UCSD-AML1 (cell line): ENCODE data around the gene TTC17.

Source experiments
- DNase-seq: peaks from one replicate; lab custom pipeline; 2025; ENCODE audit not compliant: unreplicated experiment; lab: John Stamatoyannopoulos, UW

Gene TTC17

DNA sequence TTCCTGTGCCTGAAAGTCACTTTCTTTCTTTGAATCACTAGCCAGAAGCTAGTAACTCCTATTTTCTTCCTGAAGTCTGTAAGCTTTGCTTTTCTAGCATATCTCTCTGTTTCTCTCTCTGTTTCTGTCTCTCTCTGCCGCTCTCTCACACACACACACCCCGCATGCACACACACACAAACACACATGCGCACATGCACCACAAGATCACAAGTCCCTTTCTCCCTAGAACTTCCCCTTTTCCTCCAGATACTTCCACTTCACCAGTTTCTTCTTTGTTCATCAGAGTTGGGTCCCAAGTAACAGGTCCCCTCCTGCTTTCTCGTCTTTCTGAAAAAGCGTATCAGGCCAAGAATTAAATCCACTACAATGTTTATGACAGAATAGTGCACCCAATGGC lies 173.3 kb downstream of the TTC17 start:
- no peak for DNase-seq

- DNase-seq = no peak
Measured at GRCh38 chr11:43537833-43538615, 179.3 kb downstream of the TTC17 start.

DNA sequence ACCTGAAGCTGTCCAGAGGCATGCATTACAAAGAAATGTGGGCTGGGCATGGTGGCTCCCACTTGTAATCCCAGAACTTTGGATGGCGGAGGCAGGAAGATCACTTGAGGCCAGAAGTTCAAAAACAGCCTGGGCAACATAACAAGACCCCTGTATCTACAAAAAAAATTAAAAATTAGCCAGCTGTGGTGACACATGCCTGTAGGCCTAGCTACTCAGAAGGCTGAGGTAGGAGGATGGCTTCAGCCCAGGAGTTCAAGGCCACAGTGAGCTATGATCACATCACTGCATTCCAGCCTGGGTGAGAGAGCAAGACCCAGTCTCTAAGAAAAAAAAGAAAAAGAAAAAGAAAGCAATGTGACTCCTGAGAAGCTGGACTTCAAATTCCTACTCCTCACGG lies 183.3 kb downstream of the TTC17 start:
- DNase-seq = no peak

GRCh38 chr11:43542750-43543712 lies 184.3 kb downstream of the TTC17 start:
- no peak for DNase-seq
